HCT116 (cell line): ENCODE measurements around the gene CAMKK1. TPM values are rescaled to one million over a fixed set of nuclear protein-coding genes. Genes with fewer than 3 reads are reported as not detected.

Experiments used
- ATAC-seq: fragments of 200-7000 bp; cut with Tn5 transposase; 2 replicates; pipeline ENCODE4 v1.9.1; 2020; ENCODE audit warnings: mild to moderate bottlenecking, moderate library complexity
- BruUV-seq: library from RNA; stranded (reverse); fragments of 400-500 nt; replicated peaks from 2 replicates; lab custom pipeline; 2021; lab: Mats Ljungman, UMichigan
- CTCF ChIA-PET: fragments of 300-600 bp; sonication (Branson Sonifier 250); formaldehyde crosslinking; loops from one replicate; lab custom pipeline; 2021; ENCODE audit warnings: antibody characterized with exemption; lab: Charles Lee
- POLR2A ChIA-PET: fragments of 300-600, 350-600 bp; sonication (Branson Sonifier 250); formaldehyde crosslinking; loops from one replicate; lab custom pipeline; 2021; ENCODE audit warnings: antibody characterized with exemption; lab: Charles Lee
- RAD21 ChIA-PET, 2 experiments: fragments of 300-600 bp; sonication (Branson Sonifier 250); formaldehyde crosslinking; loops; one replicate each; lab custom pipeline; 2023; ENCODE audit warnings: low total read pairs in 2 of 2; ENCODE audit not compliant: uncharacterized antibody in 2 of 2, unreplicated experiment in 2 of 2, low non-redundant PET in 1 of 2; lab: Charles Lee
- DNase-seq: peaks from one replicate; pipeline ENCODE4 v3.0.0-alpha.2; 2010; ENCODE audit warnings: low read depth, low spot score
- H2AFZ ChIP-seq: fragments of 200-600 bp; shearing (Covaris generic), sonication (generic); 2 replicates; pipeline ENCODE4 v1.6.1; 2017; ENCODE audit warnings: low read depth, mixed run types, mixed read lengths, antibody characterized with exemption, low read length; ENCODE audit not compliant: poor library complexity, severe bottlenecking
- H3K27ac ChIP-seq: 2 replicates; pipeline ENCODE4 v1.5.1; 2012; ENCODE audit warnings: low read depth, low read length
- H3K27me3 ChIP-seq: fragments of 200-600 bp; sonication (generic); 2 replicates; pipeline ENCODE4 v1.6.1; 2016; ENCODE audit warnings: mixed run types, low read length, mixed read lengths; ENCODE audit not compliant: insufficient read depth
- H3K36me3 ChIP-seq, 2 experiments: fragments of 200-500 bp in 1 of 2; fragments of 200-600 bp in 1 of 2; sonication (Bioruptor generic) in 1 of 2; sonication (generic) in 1 of 2; 2 replicates each; pipeline versions ENCODE4 v1.5.1 to v1.6.1; 2014 to 2016; ENCODE audit warnings: low read length in 2 of 2, inconsistent platforms in 1 of 2, mixed read lengths in 1 of 2, mixed run types in 1 of 2; ENCODE audit not compliant: insufficient read depth in 2 of 2, control insufficient read depth in 1 of 2
- H3K4me1 ChIP-seq, 2 experiments: fragments of 200-600 bp in 1 of 2; sonication (generic) in 1 of 2; 2 replicates each; pipeline versions ENCODE4 v1.5.1 to v1.6.1; 2012 to 2017; ENCODE audit warnings: low read length in 2 of 2, inconsistent platforms in 1 of 2, mild to moderate bottlenecking in 1 of 2, mixed read lengths in 1 of 2, mixed run types in 1 of 2, moderate library complexity in 1 of 2; ENCODE audit not compliant: insufficient read depth in 2 of 2, control insufficient read depth in 1 of 2
- H3K4me2 ChIP-seq: fragments of 200-600 bp; sonication (generic); 2 replicates; pipeline ENCODE4 v1.6.1; 2017; ENCODE audit warnings: mixed run types, low read length, mixed read lengths
- H3K4me3 ChIP-seq, 2 experiments: fragments of 200-600 bp in 1 of 2; sonication (generic) in 1 of 2; replicated peaks in 1 of 2; 2 replicates each; pipeline ENCODE4 v1.5.1; 2011 to 2016; ENCODE audit warnings: low read length in 2 of 2, control low read depth in 1 of 2, low read depth in 1 of 2, mild to moderate bottlenecking in 1 of 2, mixed read lengths in 1 of 2, mixed run types in 1 of 2
- H3K79me2 ChIP-seq: fragments of 200-600 bp; sonication (generic); 2 replicates; pipeline ENCODE4 v1.6.1; 2017; ENCODE audit warnings: mild to moderate bottlenecking, mixed run types, low read length, moderate library complexity, mixed read lengths; ENCODE audit not compliant: insufficient read depth
- H3K9ac ChIP-seq: fragments of 200-600 bp; sonication (generic); 2 replicates; pipeline ENCODE4 v1.6.1; 2016; ENCODE audit warnings: low read length, mixed read lengths
- H3K9me2 ChIP-seq: fragments of 200-600 bp; sonication (generic), shearing (Covaris generic); 2 replicates; pipeline ENCODE4 v1.6.1; 2017; ENCODE audit warnings: mixed run types, mild to moderate bottlenecking, moderate library complexity; ENCODE audit not compliant: insufficient read depth
- H3K9me3 ChIP-seq, 2 experiments: fragments of 200-500 bp in 1 of 2; fragments of 200-600 bp in 1 of 2; sonication (Bioruptor generic) in 1 of 2; sonication (generic) in 1 of 2; 2 replicates each; pipeline ENCODE4 v1.6.1; 2014 to 2017; ENCODE audit warnings: low read length in 2 of 2, mixed read lengths in 2 of 2, inconsistent platforms in 1 of 2, low read depth in 1 of 2, mild to moderate bottlenecking in 1 of 2, mixed run types in 1 of 2, moderate library complexity in 1 of 2; ENCODE audit not compliant: control insufficient read depth in 1 of 2, insufficient read depth in 1 of 2
- H4K20me1 ChIP-seq: fragments of 200-600 bp; sonication (generic), shearing (Covaris generic); 2 replicates; pipeline ENCODE4 v1.6.1; 2017; ENCODE audit warnings: mixed run types, mild to moderate bottlenecking, moderate library complexity; ENCODE audit not compliant: insufficient read depth
- ATF3 ChIP-seq: IDR thresholded peaks from 2 replicates; pipeline ENCODE4 v1.6.1; 2012
- CEBPB ChIP-seq: IDR thresholded peaks from 2 replicates; pipeline ENCODE4 v1.6.1; 2012; ENCODE audit warnings: low read depth
- CTCF ChIP-seq, 3 experiments: fragments of 200-600 bp in 1 of 3; sonication (generic) in 1 of 3; IDR thresholded peaks in 2 of 3; conservative IDR thresholded peaks in 1 of 3; 2 replicates each; pipeline ENCODE4 v1.5.1; 2012 to 2017; ENCODE audit warnings: low read depth in 2 of 3, low read length in 2 of 3, antibody characterized with exemption in 1 of 3, borderline replicate concordance in 1 of 3, control low read depth in 1 of 3, mild to moderate bottlenecking in 1 of 3, mixed read lengths in 1 of 3, mixed run types in 1 of 3, moderate library complexity in 1 of 3; ENCODE audit not compliant: insufficient read depth in 1 of 3
- EGR1 ChIP-seq: IDR thresholded peaks from 2 replicates; pipeline ENCODE4 v1.6.1; 2012; ENCODE audit warnings: low read depth
- ELF1 ChIP-seq: IDR thresholded peaks from 2 replicates; pipeline ENCODE4 v1.6.1; 2012; ENCODE audit warnings: low read depth, borderline replicate concordance
- EZH2 ChIP-seq: fragments of 200-600 bp; sonication (generic); IDR thresholded peaks from 2 replicates; pipeline ENCODE4 v1.6.1; 2017; ENCODE audit warnings: antibody characterized with exemption, mixed run types
- EZH2phosphoT487 ChIP-seq: fragments of 200-600 bp; IDR thresholded peaks from 2 replicates; pipeline ENCODE4 v1.6.1; 2018; ENCODE audit warnings: antibody characterized with exemption, borderline replicate concordance
- FOSL1 ChIP-seq: IDR thresholded peaks from 2 replicates; pipeline ENCODE4 v1.6.1; 2012; ENCODE audit warnings: low read depth
- JUND ChIP-seq: IDR thresholded peaks from 2 replicates; pipeline ENCODE4 v1.6.1; 2012
- POLR2AphosphoS5 ChIP-seq: IDR thresholded peaks from 2 replicates; pipeline ENCODE4 v1.6.1; 2011; ENCODE audit warnings: mild to moderate bottlenecking, low read depth, low read length, moderate library complexity
- SP1 ChIP-seq: IDR thresholded peaks from 2 replicates; pipeline ENCODE4 v1.6.1; 2012; ENCODE audit warnings: low read depth
- SRF ChIP-seq: IDR thresholded peaks from 2 replicates; pipeline ENCODE4 v1.6.1; 2012; ENCODE audit warnings: low read depth
- TCF7L2 ChIP-seq: IDR thresholded peaks from 2 replicates; pipeline ENCODE4 v1.7.0; 2011; ENCODE audit warnings: borderline replicate concordance, inconsistent platforms; ENCODE audit not compliant: insufficient read depth, insufficient read length; ENCODE audit errors: extremely low read depth
- ZFX ChIP-seq: fragments of 450-650 bp; IDR thresholded peaks from 2 replicates; pipeline ENCODE4 v1.6.1; 2017
- ZNF274 ChIP-seq: fragments of 200-500 bp; sonication (Bioruptor generic); IDR thresholded peaks from 2 replicates; pipeline ENCODE4 v1.6.1; 2014; ENCODE audit warnings: mild to moderate bottlenecking, low read depth, low read length, inconsistent platforms
- intact Hi-C: fragments of 100-400 bp; cut with micrococcal nuclease; formaldehyde crosslinking; loops from 2 replicates; pipeline ENCODE4 v1.10.0; 2022
- total RNA-seq: library from RNA; stranded (reverse); gene quantifications from one replicate; pipeline ENCODE4 v1.2.1, GENCODE V29; 2021; ENCODE audit not compliant: unreplicated experiment
- TF ChIP-seq, protein P1 (sequence below): IDR thresholded peaks from 2 replicates; pipeline ENCODE4 v1.6.1; 2012
- TF ChIP-seq, protein P2 (sequence below): IDR thresholded peaks from 2 replicates; pipeline ENCODE4 v1.6.1; 2012; ENCODE audit warnings: low read depth

The CAMKK1 gene
- total RNA-seq, 1 experiment from 2014 or later = 10.6 TPM

DNA sequence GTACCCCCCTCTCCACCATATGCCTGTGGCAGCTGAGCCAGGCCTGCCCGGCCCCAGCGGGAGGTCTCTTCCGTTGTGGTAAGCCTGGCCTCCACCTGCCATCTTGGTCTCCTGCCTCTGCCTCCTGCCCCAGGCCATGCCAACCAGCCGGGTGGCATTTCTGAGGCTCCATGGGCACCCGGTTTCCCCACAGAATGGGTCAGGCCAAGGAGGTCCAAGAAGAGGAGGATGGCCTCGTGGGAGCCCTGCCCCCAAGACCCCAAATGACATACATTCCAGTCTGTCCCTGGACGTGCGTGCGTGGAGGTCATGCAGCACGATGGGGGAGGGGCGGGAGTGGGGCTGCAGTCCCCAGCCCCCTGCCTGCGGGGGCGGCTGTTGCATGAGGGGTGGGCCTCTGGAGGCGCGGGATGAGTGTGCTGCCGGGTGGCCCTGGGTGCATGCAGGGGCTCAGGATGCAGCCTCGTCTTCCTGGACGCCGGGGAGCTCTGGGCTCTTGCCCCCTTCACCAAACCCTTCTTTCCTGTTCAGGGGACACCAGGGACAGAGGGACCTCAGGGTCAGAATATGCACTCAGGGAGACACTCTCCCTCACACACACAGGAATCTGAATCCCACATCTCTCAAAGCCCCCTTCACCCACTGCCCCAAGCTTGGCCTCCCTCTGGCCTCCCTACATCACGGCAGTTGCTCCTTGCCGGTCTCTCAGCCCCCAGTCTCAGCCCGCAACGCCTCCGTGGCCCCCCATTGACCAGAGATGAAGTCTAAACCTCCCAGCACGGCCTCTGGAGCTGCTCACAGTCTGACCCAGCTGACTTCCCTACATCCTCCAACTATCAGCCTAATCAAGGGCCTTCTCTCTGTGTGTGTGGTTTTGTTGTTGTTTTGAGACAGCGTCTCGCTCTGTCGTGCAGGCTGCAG lies 30.8 kb downstream of the CAMKK1 start:
- no peak overlapping the region for H3K4me3 ChIP-seq
- no TSS peak for BruUV-seq
- no peak overlapping the region for H3K27ac ChIP-seq
- no peaks in the 10 kb centered on the region for H3K9me3 ChIP-seq
- H3K27me3 ChIP-seq = no peaks in the 10 kb centered on the region
- no peak for ATAC-seq
- ChIA-PET CTCF (interaction anchor here (0.5 to 1.1 kb wide), 3 partner anchors 16 to 123 kb away, joined by 3 read pairs; no protein-coding TSS in a partner anchor), POLR2A (no interaction called here), RAD21 (no interaction called here)
- H4K20me1 ChIP-seq = no peaks in the 10 kb centered on the region
- no peaks in the 10 kb centered on the region for H3K79me2 ChIP-seq
- no peak overlapping the region for H3K4me2 ChIP-seq
- H3K9ac ChIP-seq = no peak overlapping the region
- H3K4me1 ChIP-seq = no peaks in the 10 kb centered on the region
- intact Hi-C loops = loop anchor here (2.0 to 5.0 kb wide), 2 partner anchors 143 to 215 kb away; no protein-coding TSS in a partner anchor
- no peak for TF ChIP-seq ELF1
- TF ChIP-seq FOSL1 = no peak
- TF ChIP-seq, protein P1, sequence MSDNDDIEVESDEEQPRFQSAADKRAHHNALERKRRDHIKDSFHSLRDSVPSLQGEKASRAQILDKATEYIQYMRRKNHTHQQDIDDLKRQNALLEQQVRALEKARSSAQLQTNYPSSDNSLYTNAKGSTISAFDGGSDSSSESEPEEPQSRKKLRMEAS = no peak
- no peak for TF ChIP-seq SP1
- no peak for TF ChIP-seq SRF
- no peak for TF ChIP-seq ZFX
- no peak for TF ChIP-seq TCF7L2
- TF ChIP-seq EZH2 = no peak
- TF ChIP-seq ATF3 = no peak
- TF ChIP-seq CEBPB = no peak
- no peak for TF ChIP-seq EZH2phosphoT487
- no peak for TF ChIP-seq POLR2AphosphoS5
- TF ChIP-seq ZNF274 = no peak
- no peak for TF ChIP-seq CTCF (IDR thresholded peaks at IDR 0.05 in 2 of 3, conservative IDR thresholded peaks at IDR 0.05 in 1 of 3; ENCODE audit: borderline replicate concordance in 1 of 3, insufficient read depth in 1 of 3, low read depth in 2 of 3, low read length in 2 of 3)
- no peak for TF ChIP-seq JUND
- TF ChIP-seq, protein P2, sequence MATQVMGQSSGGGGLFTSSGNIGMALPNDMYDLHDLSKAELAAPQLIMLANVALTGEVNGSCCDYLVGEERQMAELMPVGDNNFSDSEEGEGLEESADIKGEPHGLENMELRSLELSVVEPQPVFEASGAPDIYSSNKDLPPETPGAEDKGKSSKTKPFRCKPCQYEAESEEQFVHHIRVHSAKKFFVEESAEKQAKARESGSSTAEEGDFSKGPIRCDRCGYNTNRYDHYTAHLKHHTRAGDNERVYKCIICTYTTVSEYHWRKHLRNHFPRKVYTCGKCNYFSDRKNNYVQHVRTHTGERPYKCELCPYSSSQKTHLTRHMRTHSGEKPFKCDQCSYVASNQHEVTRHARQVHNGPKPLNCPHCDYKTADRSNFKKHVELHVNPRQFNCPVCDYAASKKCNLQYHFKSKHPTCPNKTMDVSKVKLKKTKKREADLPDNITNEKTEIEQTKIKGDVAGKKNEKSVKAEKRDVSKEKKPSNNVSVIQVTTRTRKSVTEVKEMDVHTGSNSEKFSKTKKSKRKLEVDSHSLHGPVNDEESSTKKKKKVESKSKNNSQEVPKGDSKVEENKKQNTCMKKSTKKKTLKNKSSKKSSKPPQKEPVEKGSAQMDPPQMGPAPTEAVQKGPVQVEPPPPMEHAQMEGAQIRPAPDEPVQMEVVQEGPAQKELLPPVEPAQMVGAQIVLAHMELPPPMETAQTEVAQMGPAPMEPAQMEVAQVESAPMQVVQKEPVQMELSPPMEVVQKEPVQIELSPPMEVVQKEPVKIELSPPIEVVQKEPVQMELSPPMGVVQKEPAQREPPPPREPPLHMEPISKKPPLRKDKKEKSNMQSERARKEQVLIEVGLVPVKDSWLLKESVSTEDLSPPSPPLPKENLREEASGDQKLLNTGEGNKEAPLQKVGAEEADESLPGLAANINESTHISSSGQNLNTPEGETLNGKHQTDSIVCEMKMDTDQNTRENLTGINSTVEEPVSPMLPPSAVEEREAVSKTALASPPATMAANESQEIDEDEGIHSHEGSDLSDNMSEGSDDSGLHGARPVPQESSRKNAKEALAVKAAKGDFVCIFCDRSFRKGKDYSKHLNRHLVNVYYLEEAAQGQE = no peak
- no peak for TF ChIP-seq EGR1
- H3K36me3 ChIP-seq = peaks cover 0 to 8% of the 10 kb centered on the region in 2 experiments; a peak in 1 of 4 replicates
- DNase-seq = no peak
- H3K9me2 ChIP-seq = no peaks in the 10 kb centered on the region
- H2AFZ ChIP-seq = no peak overlapping the region
